ENCODE measurements around the gene AP2A2. TPM values are rescaled to one million over a fixed set of nuclear protein-coding genes. Genes with fewer than 3 reads are reported as not detected.

The AP2A2 gene
- total and polyA plus RNA-seq, 2 donors, result 26.5 to 51.4 TPM

DNA sequence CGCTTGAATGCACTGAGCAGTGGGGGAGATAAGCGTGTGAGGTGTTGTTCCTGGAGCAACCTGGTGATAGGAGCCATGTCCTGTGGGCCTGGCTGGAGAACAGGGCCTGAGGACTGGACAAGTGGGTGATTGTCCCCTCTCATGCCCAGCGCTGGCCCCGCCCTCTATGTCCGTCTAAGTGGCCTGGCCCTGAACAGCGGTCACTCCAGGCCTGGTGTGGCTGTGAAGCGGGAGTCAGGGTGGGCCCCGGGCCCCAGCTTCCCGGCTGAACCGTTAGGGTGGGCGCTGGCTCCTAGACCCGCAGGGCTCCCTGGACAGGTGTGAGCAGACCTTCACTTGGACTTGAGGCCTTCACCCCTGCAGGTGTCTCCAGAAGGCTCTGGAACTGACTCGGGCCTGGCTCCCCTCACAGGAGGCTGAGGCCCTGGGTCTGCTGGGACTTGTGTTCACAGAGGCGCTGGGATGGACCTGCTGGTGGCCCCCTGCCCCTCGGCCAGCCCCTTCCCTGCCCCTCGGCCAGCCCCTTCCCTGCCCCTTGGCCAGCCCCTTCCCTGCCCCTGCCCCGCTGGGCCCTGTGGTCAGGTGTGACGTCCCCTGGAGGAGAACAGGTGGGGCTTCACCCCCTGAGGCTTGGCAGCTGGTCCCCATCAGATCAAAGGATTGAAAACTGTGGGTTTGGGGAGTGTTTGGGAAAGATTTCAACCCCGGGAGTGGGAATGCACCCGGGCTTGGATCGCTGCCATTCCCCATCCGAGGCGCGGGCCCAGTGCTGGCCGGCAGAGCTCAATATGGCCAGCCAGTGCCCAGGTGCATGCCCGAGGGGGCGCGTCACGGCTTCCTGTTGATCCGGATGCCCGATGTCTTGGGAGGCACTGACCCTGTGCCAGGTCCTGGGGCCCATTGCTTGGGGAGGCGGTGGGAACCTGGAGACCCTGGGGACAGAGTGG lies 114.1 kb downstream of the AP2A2 start:
- DNase-seq (ENCODE audit: extremely low spot score), result no peak
- H3K4me3 ChIP-seq (ENCODE audit: low read depth, low read length), result no peak overlapping the region
- 73% methylated on average over 32 of the region's 32 CpGs for WGBS
- no peaks in the 10 kb centered on the region for H3K4me1 ChIP-seq (ENCODE audit: insufficient read depth)
- no peaks in the 10 kb centered on the region for H3K36me3 ChIP-seq (ENCODE audit: insufficient read depth)
- no peak overlapping the region for H3K27ac ChIP-seq (ENCODE audit: low read depth)

GRCh38 chr11:1040428-1041148 lies 114.9 kb downstream of the AP2A2 start:
- DNase-seq (ENCODE audit: extremely low spot score), result no peak
- Histone ChIP-seq H3K36me3 (ENCODE audit: insufficient read depth) (no peaks in the 10 kb centered on the region), H3K27ac (ENCODE audit: low read depth) (no peak overlapping the region), H3K4me1 (ENCODE audit: insufficient read depth) (no peaks in the 10 kb centered on the region), H3K4me3 (ENCODE audit: low read depth, low read length) (no peak overlapping the region)
- WGBS, result 83% methylated on average over 16 of the region's 16 CpGs

- no peak for DNase-seq (ENCODE audit: extremely low spot score)
- 82% methylated on average over 8 of the region's 8 CpGs for WGBS
- no peaks in the 10 kb centered on the region for H3K36me3 ChIP-seq (ENCODE audit: insufficient read depth)
- no peak overlapping the region for H3K4me3 ChIP-seq (ENCODE audit: low read depth, low read length)
- H3K4me1 ChIP-seq (ENCODE audit: insufficient read depth), result no peaks in the 10 kb centered on the region
- no peak overlapping the region for H3K27ac ChIP-seq (ENCODE audit: low read depth)
These were observed 115.4 kb downstream of the AP2A2 start for GRCh38 chr11:1041149-1041467.

GRCh38 chr11:1041471-1041870 lies 115.8 kb downstream of the AP2A2 start:
- Histone ChIP-seq H3K36me3 (ENCODE audit: insufficient read depth) (no peaks in the 10 kb centered on the region), H3K4me1 (ENCODE audit: insufficient read depth) (no peaks in the 10 kb centered on the region), H3K4me3 (ENCODE audit: low read depth, low read length) (no peak overlapping the region), H3K27ac (ENCODE audit: low read depth) (no peak overlapping the region)
- 72% methylated on average over 9 of the region's 9 CpGs for WGBS
- no peak for DNase-seq (ENCODE audit: extremely low spot score)

GRCh38 chr11:1041936-1042608 lies 116.4 kb downstream of the AP2A2 start:
- no peak overlapping the region for H3K4me3 ChIP-seq (ENCODE audit: low read depth, low read length)
- no peak overlapping the region for H3K27ac ChIP-seq (ENCODE audit: low read depth)
- no peaks in the 10 kb centered on the region for H3K36me3 ChIP-seq (ENCODE audit: insufficient read depth)
- no peak for DNase-seq (ENCODE audit: extremely low spot score)
- WGBS, result 37% methylated on average over 18 of the region's 18 CpGs
- no peaks in the 10 kb centered on the region for H3K4me1 ChIP-seq (ENCODE audit: insufficient read depth)

- Histone ChIP-seq H3K36me3 (ENCODE audit: insufficient read depth) (no peaks in the 10 kb centered on the region), H3K27ac (ENCODE audit: low read depth) (no peak overlapping the region), H3K4me3 (ENCODE audit: low read depth, low read length) (no peak overlapping the region), H3K4me1 (ENCODE audit: insufficient read depth) (no peaks in the 10 kb centered on the region)
- no peak for DNase-seq (ENCODE audit: extremely low spot score)
- WGBS, result 89% methylated on average over 26 of the region's 26 CpGs
These were observed 117.2 kb downstream of the AP2A2 start for GRCh38 chr11:1042626-1043562.

DNA sequence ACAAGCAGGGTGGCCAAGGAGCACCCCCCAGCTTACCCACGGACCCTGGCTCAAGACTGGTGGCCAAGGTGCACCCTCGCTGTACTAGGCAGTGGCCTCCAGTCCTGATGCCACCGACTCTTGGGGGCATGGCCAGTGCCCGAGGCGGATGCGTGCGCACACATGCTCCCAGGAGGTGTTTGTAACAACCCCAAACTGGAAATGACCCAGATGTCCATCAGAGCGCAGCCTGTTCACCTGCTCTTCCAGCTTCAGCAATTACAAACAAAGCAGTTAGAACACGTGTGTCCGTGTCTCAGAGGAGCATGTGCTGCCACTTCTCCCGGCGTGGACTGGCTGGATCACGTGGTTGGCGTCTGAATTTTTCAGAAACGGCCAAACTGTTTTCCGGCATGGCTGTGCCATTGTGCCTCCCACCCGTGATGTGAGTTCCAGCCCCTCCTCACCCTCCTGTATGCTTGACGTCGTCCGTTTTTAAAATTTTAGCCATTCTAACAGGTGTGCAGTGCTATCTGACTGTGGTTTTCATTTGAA lies 118.0 kb downstream of the AP2A2 start:
- no peak overlapping the region for H3K27ac ChIP-seq (ENCODE audit: low read depth)
- no peaks in the 10 kb centered on the region for H3K36me3 ChIP-seq (ENCODE audit: insufficient read depth)
- DNase-seq (ENCODE audit: extremely low spot score), result no peak
- no peaks in the 10 kb centered on the region for H3K4me1 ChIP-seq (ENCODE audit: insufficient read depth)
- WGBS, result 87% methylated on average over 20 of the region's 20 CpGs
- H3K4me3 ChIP-seq (ENCODE audit: low read depth, low read length), result no peak overlapping the region

GRCh38 chr11:1044160-1044559 lies 118.5 kb downstream of the AP2A2 start:
- DNase-seq (ENCODE audit: extremely low spot score), result no peak
- Histone ChIP-seq H3K36me3 (ENCODE audit: insufficient read depth) (no peaks in the 10 kb centered on the region), H3K4me1 (ENCODE audit: insufficient read depth) (no peaks in the 10 kb centered on the region), H3K4me3 (ENCODE audit: low read depth, low read length) (no peak overlapping the region), H3K27ac (ENCODE audit: low read depth) (no peak overlapping the region)
- 71% methylated on average over 6 of the region's 6 CpGs for WGBS

GRCh38 chr11:1047595-1048156 lies 122.0 kb downstream of the AP2A2 start:
- Histone ChIP-seq H3K4me1 (ENCODE audit: insufficient read depth) (no peaks in the 10 kb centered on the region), H3K27ac (ENCODE audit: low read depth) (no peak overlapping the region), H3K36me3 (ENCODE audit: insufficient read depth) (no peaks in the 10 kb centered on the region), H3K4me3 (ENCODE audit: low read depth, low read length) (no peak overlapping the region)
- DNase-seq (ENCODE audit: extremely low spot score), result no peak
- 58% methylated on average over 22 of the region's 22 CpGs for WGBS

DNA sequence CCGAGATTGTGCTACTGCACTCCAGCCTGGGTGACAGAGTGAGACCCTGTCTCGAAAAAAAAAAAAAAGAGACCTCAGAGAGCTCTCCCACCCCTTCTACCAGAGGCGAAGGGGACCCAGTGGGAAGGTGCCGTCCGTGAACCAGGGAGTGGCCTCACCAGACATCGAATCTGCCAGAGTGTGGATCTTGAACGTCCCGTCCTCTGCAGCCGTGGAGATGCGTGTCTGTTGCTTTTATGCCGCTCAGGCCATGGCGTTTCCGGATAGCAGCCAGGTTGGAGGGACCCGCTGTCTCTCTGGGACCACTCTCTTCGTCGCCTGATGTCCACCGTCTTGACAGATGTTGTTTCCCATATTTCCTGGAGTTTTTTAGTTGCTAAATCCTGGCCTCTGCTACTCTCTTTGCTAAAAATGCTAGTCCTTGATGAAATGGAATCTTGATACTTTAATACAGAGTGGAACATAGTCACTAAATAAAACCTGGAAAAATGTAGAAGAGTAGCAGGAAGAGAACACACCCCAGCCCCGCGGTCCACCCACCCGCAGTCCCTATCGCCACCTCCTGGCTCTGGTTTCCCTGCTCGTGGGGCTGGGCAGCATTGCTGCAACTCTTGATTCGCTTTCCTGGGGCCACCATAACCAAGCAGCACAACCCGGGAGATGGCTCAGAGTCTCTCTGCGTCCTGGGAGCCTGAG lies 122.9 kb downstream of the AP2A2 start:
- no peaks in the 10 kb centered on the region for H3K36me3 ChIP-seq (ENCODE audit: insufficient read depth)
- no peak for DNase-seq (ENCODE audit: extremely low spot score)
- WGBS, result 71% methylated on average over 25 of the region's 25 CpGs

DNA sequence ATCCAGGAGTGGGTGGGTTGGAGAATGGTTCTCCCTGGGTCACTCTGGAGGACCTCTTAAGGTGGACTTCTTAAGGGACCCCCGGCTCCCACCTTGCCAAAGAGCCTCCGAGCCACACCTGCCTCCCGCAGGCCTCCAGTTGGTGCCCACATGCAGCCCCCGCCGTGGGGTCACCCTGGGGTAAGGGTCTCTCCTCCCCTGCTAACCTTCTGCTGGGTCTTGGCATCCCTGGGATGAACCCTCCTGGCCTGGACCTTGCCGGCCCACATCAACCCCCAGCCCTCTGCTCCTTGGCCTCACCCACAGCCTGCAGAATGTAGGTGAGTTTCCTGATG lies 123.4 kb downstream of the AP2A2 start:
- H3K27ac ChIP-seq (ENCODE audit: low read depth), result no peak overlapping the region
- no peak for DNase-seq (ENCODE audit: extremely low spot score)
- no peak overlapping the region for H3K4me3 ChIP-seq (ENCODE audit: low read depth, low read length)
- H3K4me1 ChIP-seq (ENCODE audit: insufficient read depth), result no peaks in the 10 kb centered on the region
- WGBS, result 87% methylated on average over 6 of the region's 6 CpGs
- H3K36me3 ChIP-seq (ENCODE audit: insufficient read depth), result no peaks in the 10 kb centered on the region

More for the DNA sequence above, 122.9 kb downstream of the AP2A2 start:
- no peaks in the 10 kb centered on the region for H3K4me1 ChIP-seq (ENCODE audit: insufficient read depth)
- no peak overlapping the region for H3K4me3 ChIP-seq (ENCODE audit: low read depth, low read length)
- no peak overlapping the region for H3K27ac ChIP-seq (ENCODE audit: low read depth)

DNA sequence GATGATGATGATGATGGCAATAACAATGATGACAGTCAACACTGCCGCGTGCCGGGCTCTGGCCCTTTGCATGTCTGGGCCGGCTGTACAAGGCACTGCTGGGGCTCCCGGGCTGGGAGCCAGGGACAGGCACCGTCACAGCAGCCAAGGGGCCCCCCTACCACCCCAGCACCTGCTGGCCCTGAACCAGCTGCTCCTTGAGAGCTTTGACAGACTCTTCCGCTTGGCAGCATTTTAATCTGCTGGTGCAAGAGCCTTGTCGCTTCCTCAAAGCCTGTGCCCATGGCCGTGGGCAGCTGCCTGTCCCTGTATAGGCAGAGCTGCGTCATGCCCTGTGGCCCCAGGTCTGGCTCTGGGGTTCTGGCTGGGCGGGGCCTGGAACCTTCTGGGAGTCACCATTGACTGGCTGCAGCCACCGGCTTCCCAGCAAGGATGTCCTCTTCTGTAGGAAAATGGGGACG lies 123.8 kb downstream of the AP2A2 start:
- H3K27ac ChIP-seq (ENCODE audit: low read depth), result no peak overlapping the region
- no peak for DNase-seq (ENCODE audit: extremely low spot score)
- H3K36me3 ChIP-seq (ENCODE audit: insufficient read depth), result no peaks in the 10 kb centered on the region
- WGBS, result 59% methylated on average over 13 of the region's 13 CpGs
- no peak overlapping the region for H3K4me3 ChIP-seq (ENCODE audit: low read depth, low read length)
- H3K4me1 ChIP-seq (ENCODE audit: insufficient read depth), result no peaks in the 10 kb centered on the region

Data from urinary bladder (tissue), 4 donors.